HTR-8/SVneo (cell line): Measurements from ENCODE around the gene FRRS1.

Experiments
- DNase-seq: peaks from one replicate; pipeline ENCODE4 v3.0.0; 2011; ENCODE audit warnings: low spot score, mixed read lengths; ENCODE audit not compliant: insufficient read length
- FAIRE-seq: peaks from 2 replicates; lab custom pipeline; 2011; peaks lifted over from hg19 to GRCh38; lab: Jason Lieb, UNC

Gene FRRS1

DNA sequence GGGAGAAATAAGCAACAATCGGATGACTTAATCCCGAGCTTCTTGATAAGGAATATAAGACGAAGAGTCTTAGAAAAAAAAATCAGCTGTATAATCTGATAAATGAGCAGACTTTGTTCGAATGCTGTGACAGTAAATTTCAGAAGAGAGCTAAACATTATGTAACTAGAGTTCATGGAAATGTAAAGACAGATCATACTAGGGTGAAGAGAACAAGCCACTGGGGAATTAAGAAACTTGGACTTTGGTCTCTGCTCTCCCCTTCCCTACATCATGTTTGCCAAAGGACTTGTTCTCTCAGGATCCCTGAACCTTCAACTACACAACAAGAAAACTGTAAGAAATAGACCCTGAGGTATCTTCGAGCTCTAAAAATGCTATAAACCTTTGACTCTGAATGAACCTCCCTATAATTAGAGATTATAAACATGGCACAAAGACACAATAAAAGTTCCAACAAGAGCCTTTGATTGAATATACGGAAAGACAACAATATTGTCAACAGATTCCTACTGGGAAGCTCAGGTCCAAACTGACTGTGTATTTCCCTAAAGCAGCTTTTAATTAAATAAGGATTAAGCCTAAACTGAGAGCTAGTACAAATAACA lies 27.5 kb downstream of the FRRS1 start:
- FAIRE-seq = no peak
- DNase-seq = no peak

- no peak for FAIRE-seq
- peak; percentile 49 for DNase-seq
Measured at GRCh38 chr1:99737016-99737415, 29.4 kb downstream of the FRRS1 start.

GRCh38 chr1:99735852-99736251 lies 30.6 kb downstream of the FRRS1 start:
- FAIRE-seq (no peak), DNase-seq (no peak)

GRCh38 chr1:99731384-99731783 lies 35.1 kb downstream of the FRRS1 start:
- DNase-seq (no peak), FAIRE-seq (no peak)

GRCh38 chr1:99728494-99729235 lies 37.8 kb downstream of the FRRS1 start:
- FAIRE-seq (no peak), DNase-seq (no peak)

- no peak for FAIRE-seq
- DNase-seq = no peak
Measured at GRCh38 chr1:99727575-99728185, 38.8 kb downstream of the FRRS1 start.

- DNase-seq (no peak), FAIRE-seq (no peak)
Measured at GRCh38 chr1:99726818-99727217, 39.6 kb downstream of the FRRS1 start.

GRCh38 chr1:99726407-99726806 lies 40.0 kb downstream of the FRRS1 start:
- FAIRE-seq (no peak), DNase-seq (no peak)

- no peak for FAIRE-seq
- no peak for DNase-seq
Measured at GRCh38 chr1:99725996-99726395, 40.4 kb downstream of the FRRS1 start.

- FAIRE-seq (no peak), DNase-seq (no peak)
Measured at GRCh38 chr1:99723251-99723650, 43.2 kb downstream of the FRRS1 start.

DNA sequence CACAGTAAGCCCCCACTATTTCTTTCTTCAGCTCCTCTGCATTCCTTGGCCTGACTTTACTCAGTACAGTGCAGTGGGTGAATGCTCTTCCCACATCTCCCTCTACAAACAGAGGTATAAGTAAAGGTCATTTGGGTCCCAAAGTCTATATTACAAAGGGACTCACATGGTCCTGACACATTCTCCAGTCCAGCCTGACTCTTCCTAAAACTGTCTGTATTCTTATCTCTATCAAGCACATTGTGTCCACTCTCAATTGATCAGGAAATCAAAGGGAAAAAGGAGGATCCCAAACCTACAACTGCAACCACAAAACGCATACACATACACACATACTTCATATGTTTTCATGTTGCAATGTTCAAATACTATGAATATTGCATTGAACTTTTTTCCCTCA lies 49.4 kb downstream of the FRRS1 start:
- no peak for FAIRE-seq

GRCh38 chr1:99713006-99713405 lies 53.4 kb downstream of the FRRS1 start:
- FAIRE-seq = no peak
- no peak for DNase-seq

More for the DNA sequence above, 49.4 kb downstream of the FRRS1 start:
- DNase-seq = no peak

DNA sequence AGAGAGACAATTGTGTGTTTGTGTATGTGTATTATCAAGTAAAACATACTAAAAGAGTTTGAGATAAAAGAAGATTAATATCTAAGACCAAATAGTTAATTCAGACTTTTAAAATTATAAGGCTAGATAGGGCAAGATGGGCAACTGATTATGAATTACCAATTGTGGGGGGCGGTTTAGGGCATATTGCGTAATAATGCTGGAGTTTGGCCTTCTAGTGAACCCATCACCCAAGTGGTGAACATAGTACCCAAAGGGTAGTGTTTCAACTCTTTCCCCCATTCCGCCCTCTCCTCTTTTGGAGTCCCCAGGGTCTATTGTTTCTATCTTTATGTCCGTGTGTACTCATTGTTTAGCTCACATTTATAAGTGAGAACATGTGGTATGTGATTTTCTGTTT lies 55.4 kb downstream of the FRRS1 start:
- FAIRE-seq (no peak), DNase-seq (no peak)

DNA sequence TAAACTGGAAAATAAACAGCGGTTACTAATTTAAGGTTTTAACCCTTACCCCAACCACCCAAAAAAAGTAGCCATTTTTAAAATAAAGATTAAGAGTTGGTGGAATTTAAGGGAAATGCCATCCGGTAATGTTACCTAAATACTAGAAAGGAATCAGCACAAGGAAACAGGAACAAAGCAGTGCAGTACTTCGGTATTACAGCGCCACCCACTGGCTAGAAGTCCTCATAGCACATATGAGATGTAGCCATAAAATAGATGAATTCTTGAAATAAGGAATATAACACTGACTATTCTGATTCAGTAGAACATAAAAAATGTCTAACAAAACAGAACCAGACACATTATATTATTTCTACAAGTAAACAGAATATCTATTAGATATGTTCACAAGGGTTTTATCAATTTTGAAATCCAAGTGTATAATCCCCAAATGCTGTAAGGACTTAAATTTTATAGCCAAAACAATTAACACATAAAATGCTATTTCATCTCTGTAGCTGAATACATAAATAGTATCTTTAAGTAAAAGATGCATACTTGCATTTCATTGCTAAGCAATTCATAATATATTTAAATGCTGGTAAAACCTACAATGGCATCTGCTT lies 58.8 kb downstream of the FRRS1 start:
- FAIRE-seq = no peak
- DNase-seq = peak; percentile 44

DNA sequence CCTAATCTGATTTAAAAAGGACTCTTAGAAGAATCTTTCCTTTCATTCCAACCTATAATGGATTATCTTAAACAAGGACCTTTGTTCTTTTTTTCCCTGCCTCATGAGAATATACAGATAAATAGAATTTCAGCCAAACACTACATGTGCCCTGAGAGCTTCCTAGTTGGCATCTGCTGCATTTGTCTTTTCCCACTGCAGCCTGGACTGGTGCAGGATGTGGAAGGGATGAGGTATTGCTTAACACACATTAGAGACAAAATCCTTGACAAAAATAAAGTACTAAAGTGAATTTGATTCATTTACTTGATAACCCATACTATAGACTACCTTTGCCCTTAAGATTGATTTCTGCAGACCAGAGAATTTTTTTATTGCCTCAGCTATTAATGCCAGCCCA lies 61.0 kb downstream of the FRRS1 start:
- no peak for DNase-seq
- FAIRE-seq = no peak

- FAIRE-seq (no peak), DNase-seq (no peak)
Measured at GRCh38 chr1:99704356-99704816, 62.0 kb downstream of the FRRS1 start.

- DNase-seq (no peak), FAIRE-seq (no peak)
Measured at GRCh38 chr1:99702221-99702620, 64.2 kb downstream of the FRRS1 start.

DNA sequence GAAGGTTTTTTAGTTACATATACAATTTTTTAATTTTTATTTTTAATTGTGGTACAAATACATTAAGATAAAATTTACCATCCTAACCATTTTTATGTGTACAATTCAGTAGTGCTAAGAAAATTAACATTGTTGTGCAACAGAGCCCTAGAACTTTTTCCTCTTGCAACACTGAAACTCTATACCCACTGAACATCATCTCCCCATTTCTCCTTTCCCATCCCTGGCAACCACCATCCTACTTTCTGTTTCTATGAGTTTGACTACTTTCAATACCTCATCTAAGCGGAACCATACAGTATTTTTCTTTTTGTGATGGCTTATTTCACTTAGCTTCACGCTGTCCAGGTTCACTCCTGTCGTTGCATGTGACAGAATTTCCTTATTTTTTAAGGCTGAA lies 66.4 kb downstream of the FRRS1 start:
- FAIRE-seq (no peak), DNase-seq (no peak)

DNA sequence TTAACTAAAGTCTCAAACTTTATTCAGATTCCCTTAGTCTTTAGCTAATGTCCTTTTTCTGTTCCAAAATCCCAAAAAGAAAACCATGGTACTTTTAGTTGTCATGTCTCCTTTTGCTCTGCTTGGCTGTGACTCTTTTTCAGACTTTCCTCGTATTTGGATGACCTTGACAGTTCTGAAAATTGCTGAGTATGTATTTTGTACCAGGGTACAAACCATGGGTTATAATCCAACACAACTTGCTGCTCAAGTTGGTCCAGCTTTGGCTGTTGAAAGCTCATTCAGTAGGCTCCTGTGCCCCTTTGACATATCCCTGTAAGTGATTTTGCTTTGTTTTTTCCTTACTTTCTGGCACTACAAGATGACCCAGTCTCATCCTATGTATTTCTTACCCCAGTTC lies 68.9 kb downstream of the FRRS1 start:
- DNase-seq (no peak), FAIRE-seq (no peak)

GRCh38 chr1:99696616-99697015 lies 69.8 kb downstream of the FRRS1 start:
- no peak for FAIRE-seq
- no peak for DNase-seq

- no peak for DNase-seq
- no peak for FAIRE-seq
Measured at GRCh38 chr1:99691175-99691574, 75.3 kb downstream of the FRRS1 start.
